Hepatocyte (in vitro differentiated cells): Measurements from ENCODE around the gene FOXA2.

ENCODE experiments used
- EZH2 ChIP-seq: fragments of 200-600 bp; sonication (generic); IDR thresholded peaks from 2 replicates; pipeline ENCODE4 v1.6.1; 2016; ENCODE audit warnings: antibody characterized with exemption, mild to moderate bottlenecking, borderline replicate concordance
- EZH2phosphoT487 ChIP-seq: fragments of 200-600 bp; sonication (generic); IDR thresholded peaks from one replicate; pipeline ENCODE4 v1.6.1; 2018; ENCODE audit warnings: antibody characterized with exemption, mild to moderate bottlenecking, low read depth, moderate library complexity; ENCODE audit not compliant: unreplicated experiment, severe bottlenecking
- TF ChIP-seq, protein P1 (sequence below): fragments of 200-600 bp; sonication (generic); IDR thresholded peaks from 2 replicates; pipeline ENCODE4 v1.5.1; 2016; ENCODE audit warnings: antibody characterized with exemption, mild to moderate bottlenecking; ENCODE audit not compliant: poor library complexity

GRCh38 chr20:22546344-22546743 is 38.0 kb downstream of the FOXA2 start:
- TF ChIP-seq, protein P1, sequence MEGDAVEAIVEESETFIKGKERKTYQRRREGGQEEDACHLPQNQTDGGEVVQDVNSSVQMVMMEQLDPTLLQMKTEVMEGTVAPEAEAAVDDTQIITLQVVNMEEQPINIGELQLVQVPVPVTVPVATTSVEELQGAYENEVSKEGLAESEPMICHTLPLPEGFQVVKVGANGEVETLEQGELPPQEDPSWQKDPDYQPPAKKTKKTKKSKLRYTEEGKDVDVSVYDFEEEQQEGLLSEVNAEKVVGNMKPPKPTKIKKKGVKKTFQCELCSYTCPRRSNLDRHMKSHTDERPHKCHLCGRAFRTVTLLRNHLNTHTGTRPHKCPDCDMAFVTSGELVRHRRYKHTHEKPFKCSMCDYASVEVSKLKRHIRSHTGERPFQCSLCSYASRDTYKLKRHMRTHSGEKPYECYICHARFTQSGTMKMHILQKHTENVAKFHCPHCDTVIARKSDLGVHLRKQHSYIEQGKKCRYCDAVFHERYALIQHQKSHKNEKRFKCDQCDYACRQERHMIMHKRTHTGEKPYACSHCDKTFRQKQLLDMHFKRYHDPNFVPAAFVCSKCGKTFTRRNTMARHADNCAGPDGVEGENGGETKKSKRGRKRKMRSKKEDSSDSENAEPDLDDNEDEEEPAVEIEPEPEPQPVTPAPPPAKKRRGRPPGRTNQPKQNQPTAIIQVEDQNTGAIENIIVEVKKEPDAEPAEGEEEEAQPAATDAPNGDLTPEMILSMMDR: no peak
- TF ChIP-seq EZH2phosphoT487 (no peak), EZH2 (no peak)
